ENCODE data around the gene RFESD. TPM values are rescaled to one million over a fixed set of nuclear protein-coding genes. Genes with fewer than 3 reads are reported as not detected.

Gene RFESD
- total and polyA plus RNA-seq, 2 of the 13 experiments (the other 11 are each of a cell fraction or from before 2014, with no cell fraction given): 1.1 to 2.2 TPM

DNA sequence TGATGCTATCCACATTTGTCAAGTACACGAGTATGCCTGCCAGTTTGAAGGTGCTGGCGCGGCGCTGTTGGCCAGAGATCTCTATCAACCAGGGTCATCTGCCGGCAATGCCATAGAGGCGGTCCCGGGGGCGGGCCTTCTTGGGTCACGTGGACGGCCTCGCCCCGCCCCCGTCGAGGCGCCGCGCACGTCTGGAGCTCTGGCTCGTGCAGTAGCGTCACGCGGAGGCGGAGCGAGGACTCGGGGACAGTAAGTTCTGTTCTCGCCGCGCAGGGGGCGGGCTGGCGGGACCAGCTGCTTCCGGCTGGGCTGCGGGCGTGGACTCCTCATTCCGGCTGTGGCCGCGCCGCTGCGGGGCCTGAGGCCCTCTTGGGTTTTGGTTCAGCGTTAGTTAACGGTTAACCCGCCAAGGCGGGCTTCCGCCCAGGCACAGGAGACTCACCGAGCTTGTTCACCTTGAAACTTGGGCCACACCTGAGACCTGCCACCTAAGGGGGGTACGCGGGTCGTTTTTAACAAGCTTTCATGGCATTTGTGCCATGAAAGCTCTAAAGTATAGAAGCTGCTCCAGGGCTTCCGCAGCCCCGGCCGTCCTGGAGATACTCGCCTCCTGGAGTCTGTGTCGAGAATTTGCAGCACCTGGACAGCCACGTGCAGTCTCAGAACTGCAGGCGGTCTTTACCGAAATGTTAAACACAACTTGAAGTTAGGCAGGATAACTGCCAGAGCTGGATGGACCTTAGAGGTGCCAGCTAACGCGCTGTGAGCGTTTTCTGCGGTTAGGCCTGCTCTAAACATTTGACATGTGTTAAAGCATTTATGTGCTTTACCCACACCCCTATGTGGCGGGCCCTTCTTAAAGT, at the start of gene RFESD (continued):
- TF ChIP-seq, protein P1, sequence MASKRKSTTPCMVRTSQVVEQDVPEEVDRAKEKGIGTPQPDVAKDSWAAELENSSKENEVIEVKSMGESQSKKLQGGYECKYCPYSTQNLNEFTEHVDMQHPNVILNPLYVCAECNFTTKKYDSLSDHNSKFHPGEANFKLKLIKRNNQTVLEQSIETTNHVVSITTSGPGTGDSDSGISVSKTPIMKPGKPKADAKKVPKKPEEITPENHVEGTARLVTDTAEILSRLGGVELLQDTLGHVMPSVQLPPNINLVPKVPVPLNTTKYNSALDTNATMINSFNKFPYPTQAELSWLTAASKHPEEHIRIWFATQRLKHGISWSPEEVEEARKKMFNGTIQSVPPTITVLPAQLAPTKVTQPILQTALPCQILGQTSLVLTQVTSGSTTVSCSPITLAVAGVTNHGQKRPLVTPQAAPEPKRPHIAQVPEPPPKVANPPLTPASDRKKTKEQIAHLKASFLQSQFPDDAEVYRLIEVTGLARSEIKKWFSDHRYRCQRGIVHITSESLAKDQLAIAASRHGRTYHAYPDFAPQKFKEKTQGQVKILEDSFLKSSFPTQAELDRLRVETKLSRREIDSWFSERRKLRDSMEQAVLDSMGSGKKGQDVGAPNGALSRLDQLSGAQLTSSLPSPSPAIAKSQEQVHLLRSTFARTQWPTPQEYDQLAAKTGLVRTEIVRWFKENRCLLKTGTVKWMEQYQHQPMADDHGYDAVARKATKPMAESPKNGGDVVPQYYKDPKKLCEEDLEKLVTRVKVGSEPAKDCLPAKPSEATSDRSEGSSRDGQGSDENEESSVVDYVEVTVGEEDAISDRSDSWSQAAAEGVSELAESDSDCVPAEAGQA (IDR thresholded peaks at IDR 0.05; ENCODE audit: low read depth): peak; percentile 55; the same call in 1 of the 2 replicates
- TF ChIP-seq, protein P1 (CRISPR knock-in tag; IDR thresholded peaks at IDR 0.05; ENCODE audit: borderline replicate concordance): no peak
- TF ChIP-seq KLF16 (CRISPR knock-in tag; IDR thresholded peaks at IDR 0.05) (peak in 1 of 2 experiments; percentile 91; a peak in 2 of 4 replicates), U2AF2 (IDR thresholded peaks at IDR 0.05; ENCODE audit: low read depth, low read length) (no peak), TFE3 (CRISPR knock-in tag; IDR thresholded peaks at IDR 0.05) (peak; percentile 85), XBP1 (CRISPR knock-in tag; IDR thresholded peaks at IDR 0.05) (0 out of 2 replicates have a peak, but pooled peaks have one; percentile 14), KDM3A (CRISPR knock-in tag; IDR thresholded peaks at IDR 0.05; ENCODE audit: low read depth) (peak; percentile 96; the same call in 1 of the 2 replicates), ZMYM4 (CRISPR knock-in tag; IDR thresholded peaks at IDR 0.05) (peak; percentile 98), BRD4 (CRISPR knock-in tag; IDR thresholded peaks at IDR 0.05) (no peak), ZNF3 (CRISPR knock-in tag; IDR thresholded peaks at IDR 0.05) (no peak), UBTF (CRISPR knock-in tag; IDR thresholded peaks at IDR 0.05) (peak; percentile 76), ZNF746 (CRISPR knock-in tag; IDR thresholded peaks at IDR 0.05) (peak; percentile 68), GLI4 (CRISPR knock-in tag; IDR thresholded peaks at IDR 0.05; ENCODE audit: borderline replicate concordance) (no peak; the same call in 1 of the 2 replicates), KLF6 (CRISPR knock-in tag; IDR thresholded peaks at IDR 0.05) (peak; percentile 85; the same call in 1 of the 2 replicates), KDM6A (CRISPR knock-in tag; IDR thresholded peaks at IDR 0.05; ENCODE audit: low read depth) (peak; percentile 67; the same call in 1 of the 2 replicates)
- TF ChIP-seq, protein P2, sequence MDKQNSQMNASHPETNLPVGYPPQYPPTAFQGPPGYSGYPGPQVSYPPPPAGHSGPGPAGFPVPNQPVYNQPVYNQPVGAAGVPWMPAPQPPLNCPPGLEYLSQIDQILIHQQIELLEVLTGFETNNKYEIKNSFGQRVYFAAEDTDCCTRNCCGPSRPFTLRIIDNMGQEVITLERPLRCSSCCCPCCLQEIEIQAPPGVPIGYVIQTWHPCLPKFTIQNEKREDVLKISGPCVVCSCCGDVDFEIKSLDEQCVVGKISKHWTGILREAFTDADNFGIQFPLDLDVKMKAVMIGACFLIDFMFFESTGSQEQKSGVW (CRISPR knock-in tag; IDR thresholded peaks at IDR 0.05; ENCODE audit: borderline replicate concordance): no peak
- TF ChIP-seq, protein P3, sequence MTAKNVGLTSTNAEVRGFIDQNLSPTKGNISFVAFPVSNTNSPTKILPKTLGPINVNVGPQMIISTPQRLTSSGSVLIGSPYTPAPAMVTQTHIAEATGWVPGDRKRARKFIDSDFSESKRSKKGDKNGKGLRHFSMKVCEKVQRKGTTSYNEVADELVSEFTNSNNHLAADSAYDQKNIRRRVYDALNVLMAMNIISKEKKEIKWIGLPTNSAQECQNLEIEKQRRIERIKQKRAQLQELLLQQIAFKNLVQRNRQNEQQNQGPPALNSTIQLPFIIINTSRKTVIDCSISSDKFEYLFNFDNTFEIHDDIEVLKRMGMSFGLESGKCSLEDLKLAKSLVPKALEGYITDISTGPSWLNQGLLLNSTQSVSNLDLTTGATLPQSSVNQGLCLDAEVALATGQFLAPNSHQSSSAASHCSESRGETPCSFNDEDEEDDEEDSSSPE (CRISPR knock-in tag; IDR thresholded peaks at IDR 0.05): peak; percentile 93
